SK-N-SH treated with all-trans-retinoic acid at 6 μM for 48 hours (cell line): Measurements from ENCODE around the gene DGKZ.

Experiments used
- ARNTL ChIP-seq: fragments of 450-650 bp; formaldehyde crosslinking; IDR thresholded peaks from 2 replicates; pipeline ENCODE4 v1.5.0; 2020; ENCODE audit warnings: low read depth, mild to moderate bottlenecking, moderate library complexity, borderline replicate concordance
- OSR1 ChIP-seq: fragments of 250-450 bp; sonication (Bioruptor Pico); IDR thresholded peaks from 2 replicates; pipeline ENCODE4 v1.8.0; 2022; ENCODE audit warnings: moderate library complexity, mild to moderate bottlenecking, inconsistent platforms
- PATZ1 ChIP-seq: fragments of 250-450 bp; sonication (Bioruptor Pico); IDR thresholded peaks from 2 replicates; pipeline ENCODE4 v1.8.0; 2020; ENCODE audit warnings: mild to moderate bottlenecking, moderate library complexity, borderline replicate concordance
- RARB ChIP-seq: fragments of 250-450 bp; sonication (Bioruptor Pico); IDR thresholded peaks from 2 replicates; pipeline ENCODE4 v1.8.0; 2021; ENCODE audit warnings: mild to moderate bottlenecking, moderate library complexity

GRCh38 chr11:46361283-46362155, 14.3 kb downstream of the DGKZ start:
- TF ChIP-seq PATZ1 (CRISPR knock-in tag) (no peak), OSR1 (CRISPR knock-in tag) (no peak), RARB (no peak), ARNTL (CRISPR knock-in tag) (no peak)
